ENCODE measurements around the gene SPINT2. TPM values are rescaled to one million over a fixed set of nuclear protein-coding genes. Genes with fewer than 3 reads are reported as not detected.

Gene SPINT2
- total and polyA plus RNA-seq, 7 experiments from 2014 or later = 35.5 to 139 (median 40.9) TPM

- Mint-ChIP-seq H3K27me3 (no peaks in the 10 kb centered on the region), H3K36me3 (peaks cover 4 to 20% (median 5%) of the 10 kb centered on the region in 5 donors), H3K4me3 (no peak overlapping the region), H3K9me3 (no peaks in the 10 kb centered on the region), H3K27ac (peak overlapping the region in 1 of 9 donors; percentile 56), H3K4me1 (peaks cover 7 to 24% (median 21%) of the 10 kb centered on the region in 7 donors)
- intact Hi-C loops (cut with micrococcal nuclease) = loop anchor here in 1 of 2 donors (10.0 kb wide), 2 partner anchors 656 to 1096 kb away; partner anchors contain the start of genes ZFP30, ZNF383 and ZNF585B
- peaks cover 3 to 5% of the 10 kb centered on the region in 2 donors for H3K4me1 ChIP-seq (ENCODE audit: control insufficient read depth in 2 of 2, insufficient read depth in 2 of 2, low read length in 2 of 2)
- POLR2A ChIA-PET = interaction anchor here (0.5 to 1.8 kb wide), 3 partner anchors 9 to 324 kb away, joined by 3 to 6 read pairs (median 4); no protein-coding TSS in a partner anchor
- peaks cover 0 to 35% (median 0%) of the 10 kb centered on the region in 3 experiments for H3K36me3 ChIP-seq (ENCODE audit: control insufficient read depth in 2 of 3, insufficient read depth in 3 of 3, low read length in 3 of 3)
- CTCF ChIA-PET = no interaction called here
- ATAC-seq (no peak), DNase-seq (no peak)
- H3K9me3 ChIP-seq (ENCODE audit: control insufficient read depth in 2 of 3, low read length in 3 of 3) = no peaks in the 10 kb centered on the region
- no peak overlapping the region for H3K27ac ChIP-seq (ENCODE audit: low read depth, low read length)
- no peaks in the 10 kb centered on the region for H3K27me3 ChIP-seq (ENCODE audit: control insufficient read depth in 2 of 2, insufficient read depth in 2 of 2, low read length in 2 of 2)
- no peak overlapping the region for H3K4me3 ChIP-seq (ENCODE audit: low read length)
Measured at GRCh38 chr19:38310986-38311385, 46.6 kb downstream of the SPINT2 start.

DNA sequence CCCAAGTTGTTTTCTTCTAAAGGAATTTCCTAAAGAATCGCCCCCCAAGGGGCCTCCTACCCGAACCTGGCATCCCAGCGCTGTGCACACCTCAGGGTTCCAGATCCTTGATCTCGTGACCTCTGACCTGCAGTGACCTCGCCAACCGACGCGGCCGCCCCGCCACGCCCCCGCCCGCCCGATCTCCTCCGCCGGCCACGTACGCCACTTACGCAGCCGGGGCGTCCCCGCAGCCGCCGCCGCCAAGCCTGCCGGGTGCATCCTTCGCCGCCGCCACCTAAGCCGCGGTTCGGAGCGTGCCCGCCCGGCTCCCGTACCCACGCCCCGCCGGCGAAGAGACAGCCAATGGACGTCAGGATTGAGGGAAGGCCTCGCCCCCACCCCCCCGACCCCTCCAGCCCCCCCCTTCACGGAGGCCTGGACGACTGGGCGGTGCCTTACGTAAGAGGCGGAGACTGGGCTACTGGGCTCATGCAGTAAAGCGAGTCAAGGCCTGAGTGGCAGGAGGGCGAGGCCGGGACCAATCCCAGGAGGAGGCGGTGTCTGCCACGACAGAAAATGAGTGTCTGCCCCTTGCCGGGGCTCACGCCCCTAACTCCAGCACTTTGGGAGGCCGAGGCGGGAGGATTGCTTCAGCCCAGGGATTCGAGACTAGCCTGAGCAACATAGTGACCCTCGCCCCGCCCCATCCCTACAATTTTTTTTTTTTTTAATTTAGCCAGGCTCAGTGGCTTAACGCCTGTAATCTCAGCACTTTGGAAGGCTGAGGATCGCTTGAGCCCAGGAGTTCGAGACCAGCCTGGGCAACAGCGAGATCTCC is 51.5 kb downstream of the SPINT2 start, which contains the start of gene YIF1B:
Gene YIF1B, minus strand, starts transcription at position 291 of the 820 bp plus-strand sequence. Its CDS starts 30 bp downstream, at position 261.
- CTCF ChIA-PET = no interaction called here
- POLR2A ChIA-PET = interaction anchor here (0.7 to 1.5 kb wide), 3 partner anchors 21 to 52 kb away, joined by 3 read pairs; no protein-coding TSS in a partner anchor
- peak; percentile 95 for ATAC-seq
- Mint-ChIP-seq H3K36me3 (peaks cover 0 to 2% (median 0%) of the 10 kb centered on the region in 5 donors), H3K4me1 (peaks cover 29 to 57% (median 48%) of the 10 kb centered on the region in 7 donors), H3K4me3 (peak within 1 kb of the TSS; percentile 87 to 96 (median 91)), H3K27me3 (no peaks in the 10 kb centered on the region), H3K9me3 (no peaks in the 10 kb centered on the region), H3K27ac (peak within 1 kb of the TSS; percentile 90 to 97 (median 93))
- H3K36me3 ChIP-seq (ENCODE audit: control insufficient read depth in 2 of 3, insufficient read depth in 3 of 3, low read length in 3 of 3) = no peaks in the 10 kb centered on the region
- intact Hi-C loops (cut with micrococcal nuclease) = loop anchor here (1.0 to 10.0 kb wide), 18 partner anchors 19 to 1101 kb away; partner anchors contain the start of genes CATSPERG (in 2 of the 2), GGN (in 2 of the 2), PSMD8 (in 2 of the 2) and SIPA1L3 (in 2 of the 2)
- DNase-seq = peak; percentile 93 to 97 (median 95)
- peaks cover 14 to 30% of the 10 kb centered on the region in 2 donors for H3K4me1 ChIP-seq (ENCODE audit: control insufficient read depth in 2 of 2, insufficient read depth in 2 of 2, low read length in 2 of 2)
- H3K4me3 ChIP-seq (ENCODE audit: low read length) = peak within 1 kb of the TSS; percentile 90
- H3K27ac ChIP-seq (ENCODE audit: low read depth, low read length) = peak within 1 kb of the TSS; percentile 97
- no peaks in the 10 kb centered on the region for H3K9me3 ChIP-seq (ENCODE audit: control insufficient read depth in 2 of 3, low read length in 3 of 3)
- no peaks in the 10 kb centered on the region for H3K27me3 ChIP-seq (ENCODE audit: control insufficient read depth in 2 of 2, insufficient read depth in 2 of 2, low read length in 2 of 2)

DNA sequence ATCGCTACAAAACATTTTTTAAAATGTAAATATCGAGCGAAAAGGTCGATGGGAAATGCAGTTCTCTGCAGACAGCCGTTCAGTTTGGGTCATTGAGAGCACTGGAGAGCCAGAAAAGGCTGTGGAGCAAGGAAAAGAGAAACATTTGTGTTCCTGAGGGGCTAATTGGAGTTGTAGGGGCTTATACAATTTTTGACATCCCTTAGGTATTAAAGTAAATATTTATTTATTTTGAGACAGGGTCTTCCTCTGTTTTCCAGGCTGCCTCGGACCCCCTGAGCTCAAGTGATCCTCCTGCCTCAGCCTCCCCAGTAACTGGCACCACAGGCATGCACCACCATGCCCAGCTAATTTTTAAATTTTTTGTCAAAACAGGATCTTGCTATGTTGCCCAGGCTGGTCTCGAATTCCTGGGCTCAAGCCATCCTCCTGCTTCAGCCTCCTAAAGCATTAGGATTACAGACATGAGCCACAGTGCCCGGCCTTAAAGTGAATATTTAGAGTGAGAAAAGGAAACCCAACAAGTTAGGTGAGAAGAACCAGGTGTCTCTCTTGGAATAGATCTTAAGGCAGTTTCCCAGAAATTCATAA is 52.2 kb downstream of the SPINT2 start:
- ChIA-PET POLR2A (interaction anchor here (0.7 to 1.5 kb wide), 3 partner anchors 21 to 53 kb away, joined by 3 read pairs; no protein-coding TSS in a partner anchor), CTCF (no interaction called here)
- ATAC-seq (peak; percentile 1), DNase-seq (no peak)
- Histone ChIP-seq H3K9me3 (ENCODE audit: control insufficient read depth in 2 of 3, low read length in 3 of 3) (no peaks in the 10 kb centered on the region), H3K27ac (ENCODE audit: low read depth, low read length) (peak overlapping the region; percentile 97), H3K27me3 (ENCODE audit: control insufficient read depth in 2 of 2, insufficient read depth in 2 of 2, low read length in 2 of 2) (no peaks in the 10 kb centered on the region), H3K4me1 (ENCODE audit: control insufficient read depth in 2 of 2, insufficient read depth in 2 of 2, low read length in 2 of 2) (peaks cover 15 to 30% of the 10 kb centered on the region in 2 donors), H3K4me3 (ENCODE audit: low read length) (peak overlapping the region; percentile 90), H3K36me3 (ENCODE audit: control insufficient read depth in 2 of 3, insufficient read depth in 3 of 3, low read length in 3 of 3) (no peaks in the 10 kb centered on the region)
- Mint-ChIP-seq H3K27me3 (no peaks in the 10 kb centered on the region), H3K4me1 (peaks cover 34 to 64% (median 55%) of the 10 kb centered on the region in 7 donors), H3K27ac (peak overlapping the region; percentile 90 to 97 (median 93)), H3K9me3 (no peaks in the 10 kb centered on the region), H3K36me3 (peaks cover 0 to 5% (median 0%) of the 10 kb centered on the region in 5 donors), H3K4me3 (peak overlapping the region; percentile 87 to 96 (median 91))
- intact Hi-C loops (cut with micrococcal nuclease) = loop anchor here (1.0 to 10.0 kb wide), 17 partner anchors 19 to 1102 kb away; partner anchors contain the start of genes CATSPERG (in 2 of the 2), GGN (in 2 of the 2), PSMD8 (in 2 of the 2) and SIPA1L3 (in 2 of the 2)

- peak in 8 of 9 donors; percentile 23 to 43 (median 34) for DNase-seq
- Mint-ChIP-seq H3K27ac (peak overlapping the region; percentile 90 to 97 (median 93)), H3K9me3 (no peaks in the 10 kb centered on the region), H3K4me1 (peaks cover 40 to 70% (median 60%) of the 10 kb centered on the region in 7 donors), H3K36me3 (peaks cover 0 to 5% (median 2%) of the 10 kb centered on the region in 5 donors), H3K4me3 (peak overlapping the region; percentile 87 to 96 (median 91)), H3K27me3 (no peaks in the 10 kb centered on the region)
- CTCF ChIA-PET = interaction anchor here (1.3 kb wide), 1 partner anchor 19 kb away, joined by 3 read pairs; no protein-coding TSS in a partner anchor
- Histone ChIP-seq H3K27ac (ENCODE audit: low read depth, low read length) (peak overlapping the region; percentile 97), H3K4me3 (ENCODE audit: low read length) (peak overlapping the region; percentile 90), H3K4me1 (ENCODE audit: control insufficient read depth in 2 of 2, insufficient read depth in 2 of 2, low read length in 2 of 2) (peaks cover 15 to 30% of the 10 kb centered on the region in 2 donors), H3K36me3 (ENCODE audit: control insufficient read depth in 2 of 3, insufficient read depth in 3 of 3, low read length in 3 of 3) (no peaks in the 10 kb centered on the region), H3K9me3 (ENCODE audit: control insufficient read depth in 2 of 3, low read length in 3 of 3) (no peaks in the 10 kb centered on the region), H3K27me3 (ENCODE audit: control insufficient read depth in 2 of 2, insufficient read depth in 2 of 2, low read length in 2 of 2) (no peaks in the 10 kb centered on the region)
- intact Hi-C loops (cut with micrococcal nuclease) = loop anchor here (2.0 to 10.0 kb wide), 10 partner anchors 60 to 1102 kb away; partner anchors contain the start of genes ACTN4 (in 1 of the 2), ECH1 (in 1 of the 2), EIF3K (in 1 of the 2) and GGN (in 1 of the 2)
- no peak for ATAC-seq
- POLR2A ChIA-PET = interaction anchor here (1.0 to 2.0 kb wide), 3 partner anchors 52 to 57 kb away, joined by 3 to 7 read pairs (median 3); partner anchors contain the start of gene PSMD8
Measured at GRCh38 chr19:38317104-38317612, 52.8 kb downstream of the SPINT2 start.

- ChIA-PET POLR2A (interaction anchor here (0.9 to 2.0 kb wide), 4 partner anchors 17 to 412 kb away, joined by 3 to 7 read pairs (median 4); partner anchors contain the start of genes CATSPERG, PSMD8, SIPA1L3 and SPINT2), CTCF (interaction anchor here (0.6 to 1.9 kb wide), 2 partner anchors 74 to 192 kb away, joined by 4 to 5 read pairs; no protein-coding TSS in a partner anchor)
- Mint-ChIP-seq H3K9me3 (no peaks in the 10 kb centered on the region), H3K27ac (peak overlapping the region in 7 of 9 donors; percentile 13 to 78 (median 56)), H3K27me3 (no peaks in the 10 kb centered on the region), H3K4me3 (peak overlapping the region; percentile 48 to 89 (median 86)), H3K4me1 (peaks cover 39 to 71% (median 60%) of the 10 kb centered on the region in 7 donors), H3K36me3 (peaks cover 0 to 4% (median 3%) of the 10 kb centered on the region in 5 donors)
- no peak for ATAC-seq
- peak overlapping the region; percentile 64 for H3K4me3 ChIP-seq (ENCODE audit: low read length)
- H3K27me3 ChIP-seq (ENCODE audit: control insufficient read depth in 2 of 2, insufficient read depth in 2 of 2, low read length in 2 of 2) = no peaks in the 10 kb centered on the region
- no peak for DNase-seq
- H3K4me1 ChIP-seq (ENCODE audit: control insufficient read depth in 2 of 2, insufficient read depth in 2 of 2, low read length in 2 of 2) = peaks cover 15 to 30% of the 10 kb centered on the region in 2 donors
- H3K27ac ChIP-seq (ENCODE audit: low read depth, low read length) = no peak overlapping the region
- H3K36me3 ChIP-seq (ENCODE audit: control insufficient read depth in 2 of 3, insufficient read depth in 3 of 3, low read length in 3 of 3) = no peaks in the 10 kb centered on the region
- H3K9me3 ChIP-seq (ENCODE audit: control insufficient read depth in 2 of 3, low read length in 3 of 3) = no peaks in the 10 kb centered on the region
- intact Hi-C loops (cut with micrococcal nuclease) = loop anchor here (5.0 to 10.0 kb wide), 9 partner anchors 69 to 1104 kb away; partner anchors contain the start of genes ACTN4 (in 1 of the 2), ECH1 (in 1 of the 2), EIF3K (in 1 of the 2) and GGN (in 1 of the 2)
Measured at GRCh38 chr19:38318660-38319059, 54.3 kb downstream of the SPINT2 start.
